ENCODE results near the gene BCL6.

- TF ChIP-seq CTCF (IDR thresholded peaks at IDR 0.05) = no peak
- no peak for TF ChIP-seq POLR2AphosphoS5 (IDR thresholded peaks at IDR 0.05; ENCODE audit: low read depth, low read length)
- TF ChIP-seq TCF7L2 (IDR thresholded peaks at IDR 0.05; ENCODE audit: low read depth, low read length) = no peak
- TF ChIP-seq REST (IDR thresholded peaks at IDR 0.05; ENCODE audit: insufficient read depth in 1 of 2, low read depth in 2 of 2, low read length in 1 of 2) = no peak
Observed at GRCh38 chr3:187705164-187705563, 40.1 kb downstream of the BCL6 start.
